Adrenal gland (tissue), 5 donors: ENCODE measurements around the gene IL11RA.

Experiments used
- POLR2A ChIP-seq, 2 donors: fragments of 450-650 bp; IDR thresholded peaks; one replicate each; pipeline ENCODE4 v1.6.1; 2017; ENCODE audit warnings: antibody characterized with exemption in 2 of 2, mild to moderate bottlenecking in 2 of 2, moderate library complexity in 1 of 2
- TF ChIP-seq, protein P1 (sequence below), 6 experiments: fragments of 450-650 bp in 4 of 6; fragments of 200-600 bp in 2 of 6; sonication (generic) in 1 of 6; IDR thresholded peaks; 1 replicate in 5 of 6; 2 replicates in 1 of 6; pipeline versions ENCODE4 v1.5.1 to v1.8.0; 2016 to 2021; ENCODE audit warnings: antibody characterized with exemption in 6 of 6, mild to moderate bottlenecking in 2 of 6, moderate library complexity in 1 of 6
- donor health status: DM: no; HTN: no; CAD: no.

- TF ChIP-seq, protein P1, sequence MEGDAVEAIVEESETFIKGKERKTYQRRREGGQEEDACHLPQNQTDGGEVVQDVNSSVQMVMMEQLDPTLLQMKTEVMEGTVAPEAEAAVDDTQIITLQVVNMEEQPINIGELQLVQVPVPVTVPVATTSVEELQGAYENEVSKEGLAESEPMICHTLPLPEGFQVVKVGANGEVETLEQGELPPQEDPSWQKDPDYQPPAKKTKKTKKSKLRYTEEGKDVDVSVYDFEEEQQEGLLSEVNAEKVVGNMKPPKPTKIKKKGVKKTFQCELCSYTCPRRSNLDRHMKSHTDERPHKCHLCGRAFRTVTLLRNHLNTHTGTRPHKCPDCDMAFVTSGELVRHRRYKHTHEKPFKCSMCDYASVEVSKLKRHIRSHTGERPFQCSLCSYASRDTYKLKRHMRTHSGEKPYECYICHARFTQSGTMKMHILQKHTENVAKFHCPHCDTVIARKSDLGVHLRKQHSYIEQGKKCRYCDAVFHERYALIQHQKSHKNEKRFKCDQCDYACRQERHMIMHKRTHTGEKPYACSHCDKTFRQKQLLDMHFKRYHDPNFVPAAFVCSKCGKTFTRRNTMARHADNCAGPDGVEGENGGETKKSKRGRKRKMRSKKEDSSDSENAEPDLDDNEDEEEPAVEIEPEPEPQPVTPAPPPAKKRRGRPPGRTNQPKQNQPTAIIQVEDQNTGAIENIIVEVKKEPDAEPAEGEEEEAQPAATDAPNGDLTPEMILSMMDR (IDR thresholded peaks at IDR 0.05) = no peak
- TF ChIP-seq POLR2A (IDR thresholded peaks at IDR 0.05) = no peak
Measured at GRCh38 chr9:34690983-34691935, 39.3 kb downstream of the IL11RA start, which contains the start of gene CCL19.
